ENCODE data around the gene RSPO1. TPM values are rescaled to one million over a fixed set of nuclear protein-coding genes. Genes with fewer than 3 reads are reported as not detected.

RSPO1 gene
- total RNA-seq, 1 donor from 2014 or later = not detected

GRCh38 chr1:37634992-37635902, 555 bp upstream of the RSPO1 start:
- H3K4me3 ChIP-seq (ENCODE audit: insufficient read depth, low read depth, low read length) = no peak overlapping the region
- peaks cover 3% of the 10 kb centered on the region for H3K9me3 Mint-ChIP-seq (ENCODE audit: unreplicated experiment)
- no peaks in the 10 kb centered on the region for H3K36me3 ChIP-seq (ENCODE audit: insufficient read depth, low read length)
- FAIRE-seq (no peak), DNase-seq (ENCODE audit: low read depth) (no peak)
- no peaks in the 10 kb centered on the region for H3K4me1 Mint-ChIP-seq (ENCODE audit: low read depth, unreplicated experiment)
- no peaks in the 10 kb centered on the region for H3K36me3 Mint-ChIP-seq (ENCODE audit: low read depth, unreplicated experiment)
- H3K9ac ChIP-seq (ENCODE audit: low read length) = no peak overlapping the region
- no peaks in the 10 kb centered on the region for H3K79me2 ChIP-seq (ENCODE audit: insufficient read depth, low read length)
- peaks cover 4% of the 10 kb centered on the region for H4K20me1 ChIP-seq (ENCODE audit: insufficient read depth, low read length)
- H2AFZ ChIP-seq (ENCODE audit: low read depth, low read length) = no peak overlapping the region
- TF ChIP-seq CTCF (IDR thresholded peaks at IDR 0.05; ENCODE audit: insufficient read depth, low read depth, low read length) = no peak
- H3K4me2 ChIP-seq (ENCODE audit: low read length) = peak overlapping the region; percentile 41
- H3K4me3 Mint-ChIP-seq (ENCODE audit: unreplicated experiment) = no peak overlapping the region
- peaks cover 80% of the 10 kb centered on the region for H3K27me3 ChIP-seq (ENCODE audit: insufficient read depth, low read length)
- peaks cover 39% of the 10 kb centered on the region for H3K27me3 Mint-ChIP-seq (ENCODE audit: low read depth, unreplicated experiment)
- no peaks in the 10 kb centered on the region for H3K4me1 ChIP-seq (ENCODE audit: insufficient read depth, low read length)
- H3K27ac Mint-ChIP-seq (ENCODE audit: unreplicated experiment) = no peak overlapping the region
- H3K27ac ChIP-seq (ENCODE audit: low read depth, low read length) = no peak overlapping the region
- no peaks in the 10 kb centered on the region for H3K9me3 ChIP-seq (ENCODE audit: insufficient read depth, low read depth, low read length)

GRCh38 chr1:37633938-37634243, 801 bp downstream of the RSPO1 start:
- H2AFZ ChIP-seq (ENCODE audit: low read depth, low read length) = no peak overlapping the region
- H3K4me1 Mint-ChIP-seq (ENCODE audit: low read depth, unreplicated experiment) = no peaks in the 10 kb centered on the region
- no peaks in the 10 kb centered on the region for H3K36me3 Mint-ChIP-seq (ENCODE audit: low read depth, unreplicated experiment)
- peaks cover 52% of the 10 kb centered on the region for H3K27me3 Mint-ChIP-seq (ENCODE audit: low read depth, unreplicated experiment)
- TF ChIP-seq CTCF (IDR thresholded peaks at IDR 0.05; ENCODE audit: insufficient read depth, low read depth, low read length) = no peak
- TF ChIP-seq EZH2 (IDR thresholded peaks at IDR 0.05; ENCODE audit: insufficient read depth, low read length) = no peak
- DNase-seq (ENCODE audit: low read depth) (no peak), FAIRE-seq (no peak)
- peaks cover 4% of the 10 kb centered on the region for H4K20me1 ChIP-seq (ENCODE audit: insufficient read depth, low read length)
- peaks cover 3% of the 10 kb centered on the region for H3K9me3 Mint-ChIP-seq (ENCODE audit: unreplicated experiment)
- no peak overlapping the region for H3K4me2 ChIP-seq (ENCODE audit: low read length)
- H3K9me3 ChIP-seq (ENCODE audit: insufficient read depth, low read depth, low read length) = no peaks in the 10 kb centered on the region
- H3K9ac ChIP-seq (ENCODE audit: low read length) = no peak overlapping the region
- no peak overlapping the region for H3K4me3 Mint-ChIP-seq (ENCODE audit: unreplicated experiment)
- H3K4me1 ChIP-seq (ENCODE audit: insufficient read depth, low read length) = no peaks in the 10 kb centered on the region
- H3K27ac ChIP-seq (ENCODE audit: low read depth, low read length) = no peak overlapping the region
- H3K4me3 ChIP-seq (ENCODE audit: insufficient read depth, low read depth, low read length) = no peak overlapping the region
- no peaks in the 10 kb centered on the region for H3K36me3 ChIP-seq (ENCODE audit: insufficient read depth, low read length)
- H3K79me2 ChIP-seq (ENCODE audit: insufficient read depth, low read length) = no peaks in the 10 kb centered on the region
- no peak overlapping the region for H3K27ac Mint-ChIP-seq (ENCODE audit: unreplicated experiment)
- peaks cover 84% of the 10 kb centered on the region for H3K27me3 ChIP-seq (ENCODE audit: insufficient read depth, low read length)

All from astrocyte (in vitro differentiated cells and primary cell).